HEK293 (cell line): ENCODE measurements around the gene TRNT1.

Source experiments
- GFI1B ChIP-seq: fragments of 450-650 bp; formaldehyde crosslinking; IDR thresholded peaks from 2 replicates; pipeline ENCODE4 v1.5.1; 2016; ENCODE audit warnings: missing biosample characterization, missing genetic modification characterization
- GLIS2 ChIP-seq: fragments of 450-650 bp; formaldehyde crosslinking; IDR thresholded peaks from 2 replicates; pipeline ENCODE4 v1.5.1; 2016; ENCODE audit warnings: missing biosample characterization, missing genetic modification characterization
- PBX3 ChIP-seq: sonication (generic); formaldehyde crosslinking; IDR thresholded peaks from 2 replicates; pipeline ENCODE4 v1.8.1; 2022; ENCODE audit warnings: mild to moderate bottlenecking, moderate library complexity, missing genetic modification reagents
- ZBTB26 ChIP-seq: fragments of 450-650 bp; formaldehyde crosslinking; optimal IDR thresholded peaks from 2 replicates; pipeline ENCODE3; 2016; ENCODE audit warnings: missing biosample characterization, mild to moderate bottlenecking, missing genetic modification characterization
- ZNF133 ChIP-seq: fragments of 450-650 bp; formaldehyde crosslinking; IDR thresholded peaks from 2 replicates; pipeline ENCODE4 v1.5.1; 2016; ENCODE audit warnings: missing biosample characterization, missing genetic modification characterization
- ZNF146 ChIP-seq: fragments of 450-650 bp; formaldehyde crosslinking; IDR thresholded peaks from 2 replicates; pipeline ENCODE4 v1.5.1; 2016; ENCODE audit warnings: missing biosample characterization, missing genetic modification characterization
- ZNF169 ChIP-seq: fragments of 450-650 bp; formaldehyde crosslinking; IDR thresholded peaks from 2 replicates; pipeline ENCODE4 v1.5.1; 2016; ENCODE audit warnings: missing biosample characterization, missing genetic modification characterization
- ZNF174 ChIP-seq: fragments of 450-650 bp; formaldehyde crosslinking; IDR thresholded peaks from 2 replicates; pipeline ENCODE4 v1.5.0; 2017; ENCODE audit warnings: missing biosample characterization, mild to moderate bottlenecking, missing genetic modification characterization
- ZNF19 ChIP-seq: fragments of 450-650 bp; formaldehyde crosslinking; IDR thresholded peaks from 2 replicates; pipeline ENCODE4; 2016; ENCODE audit warnings: missing biosample characterization, missing genetic modification characterization, low read depth
- ZNF2 ChIP-seq: fragments of 450-650 bp; formaldehyde crosslinking; IDR thresholded peaks from 2 replicates; pipeline ENCODE4 v1.5.1; 2016; ENCODE audit warnings: missing biosample characterization, missing genetic modification characterization
- ZNF362 ChIP-seq: fragments of 450-650 bp; formaldehyde crosslinking; IDR thresholded peaks from 2 replicates; pipeline ENCODE4 v1.5.1; 2016; ENCODE audit warnings: missing biosample characterization, missing genetic modification characterization
- ZNF37A ChIP-seq: fragments of 450-650 bp; IDR thresholded peaks from 2 replicates; pipeline ENCODE4 v1.5.1; 2018; ENCODE audit warnings: missing biosample characterization, missing genetic modification characterization
- ZNF423 ChIP-seq: fragments of 450-650 bp; formaldehyde crosslinking; IDR thresholded peaks from 2 replicates; pipeline ENCODE4 v1.5.1; 2016; ENCODE audit warnings: missing biosample characterization, missing genetic modification characterization
- ZNF433 ChIP-seq: fragments of 450-650 bp; formaldehyde crosslinking; IDR thresholded peaks from 2 replicates; pipeline ENCODE4 v1.5.1; 2016; ENCODE audit warnings: missing biosample characterization, missing genetic modification characterization, low read depth
- ZNF501 ChIP-seq: fragments of 450-650 bp; formaldehyde crosslinking; IDR thresholded peaks from 2 replicates; pipeline ENCODE4 v1.5.1; 2016; ENCODE audit warnings: missing biosample characterization, missing genetic modification characterization
- ZNF521 ChIP-seq: fragments of 450-650 bp; formaldehyde crosslinking; IDR thresholded peaks from 2 replicates; pipeline ENCODE4 v1.5.1; 2017; ENCODE audit warnings: missing biosample characterization, mild to moderate bottlenecking, missing genetic modification characterization
- ZNF571 ChIP-seq: fragments of 450-650 bp; formaldehyde crosslinking; IDR thresholded peaks from 2 replicates; pipeline ENCODE4 v1.5.0; 2017; ENCODE audit warnings: missing biosample characterization, missing genetic modification characterization
- ZNF629 ChIP-seq: fragments of 450-650 bp; formaldehyde crosslinking; IDR thresholded peaks from 2 replicates; pipeline ENCODE4 v1.5.1; 2017; ENCODE audit warnings: missing biosample characterization, missing genetic modification characterization
- ZNF704 ChIP-seq: fragments of 450-650 bp; formaldehyde crosslinking; IDR thresholded peaks from 2 replicates; pipeline ENCODE4 v1.5.1; 2016; ENCODE audit warnings: missing biosample characterization, missing genetic modification characterization
- ZNF791 ChIP-seq: fragments of 450-650 bp; formaldehyde crosslinking; IDR thresholded peaks from 2 replicates; pipeline ENCODE4 v1.5.1; 2016; ENCODE audit warnings: missing biosample characterization, missing genetic modification characterization
- ZSCAN23 ChIP-seq: fragments of 450-650 bp; formaldehyde crosslinking; IDR thresholded peaks from 2 replicates; pipeline ENCODE4 v1.5.1; 2016; ENCODE audit warnings: missing biosample characterization, missing genetic modification characterization
- TF ChIP-seq, protein P1 (sequence below): fragments of 450-650 bp; formaldehyde crosslinking; IDR thresholded peaks from 2 replicates; pipeline ENCODE4 v1.5.1; 2017; ENCODE audit warnings: missing biosample characterization, missing genetic modification characterization
- TF ChIP-seq, protein P2 (sequence below): fragments of 450-650 bp; formaldehyde crosslinking; IDR thresholded peaks from 2 replicates; pipeline ENCODE4 v1.5.1; 2016; ENCODE audit warnings: missing biosample characterization, missing genetic modification characterization
- TF ChIP-seq, protein P3 (sequence below): fragments of 450-650 bp; formaldehyde crosslinking; IDR thresholded peaks from 2 replicates; pipeline ENCODE4 v1.5.1; 2016; ENCODE audit warnings: missing biosample characterization, missing genetic modification characterization, low read depth
- TF ChIP-seq, protein P4 (sequence below): fragments of 450-650 bp; formaldehyde crosslinking; IDR thresholded peaks from 2 replicates; pipeline ENCODE4 v1.5.1; 2016; ENCODE audit warnings: missing biosample characterization, missing genetic modification characterization

The TRNT1 gene

GRCh38 chr3:3126477-3127431 lies at the start of gene TRNT1 (continued):
- TF ChIP-seq ZNF362 (tag by site-specific recombination) (no peak), ZNF629 (tag by site-specific recombination) (peak; percentile 97), ZNF133 (tag by site-specific recombination) (0 out of 2 replicates have a peak, but pooled peaks have one; percentile 19), ZNF433 (no peak), ZNF571 (no peak), ZNF19 (no peak), GFI1B (no peak), ZNF2 (peak; percentile 54; the same call in 1 of the 2 replicates), ZNF174 (tag by site-specific recombination) (no peak), GLIS2 (tag by site-specific recombination) (peak; percentile 85), ZNF791 (tag by site-specific recombination) (no peak), ZNF521 (tag by site-specific recombination) (no peak), ZNF423 (peak; percentile 82), ZNF704 (tag by site-specific recombination) (peak; percentile 82), PBX3 (CRISPR knock-in tag) (no peak), ZNF37A (tag by site-specific recombination) (no peak), ZNF501 (tag by site-specific recombination) (peak; percentile 90), ZNF169 (tag by site-specific recombination) (no peak), ZNF146 (tag by site-specific recombination) (no peak), ZSCAN23 (no peak), ZBTB26 (peak; percentile 99)
- TF ChIP-seq, protein P1, sequence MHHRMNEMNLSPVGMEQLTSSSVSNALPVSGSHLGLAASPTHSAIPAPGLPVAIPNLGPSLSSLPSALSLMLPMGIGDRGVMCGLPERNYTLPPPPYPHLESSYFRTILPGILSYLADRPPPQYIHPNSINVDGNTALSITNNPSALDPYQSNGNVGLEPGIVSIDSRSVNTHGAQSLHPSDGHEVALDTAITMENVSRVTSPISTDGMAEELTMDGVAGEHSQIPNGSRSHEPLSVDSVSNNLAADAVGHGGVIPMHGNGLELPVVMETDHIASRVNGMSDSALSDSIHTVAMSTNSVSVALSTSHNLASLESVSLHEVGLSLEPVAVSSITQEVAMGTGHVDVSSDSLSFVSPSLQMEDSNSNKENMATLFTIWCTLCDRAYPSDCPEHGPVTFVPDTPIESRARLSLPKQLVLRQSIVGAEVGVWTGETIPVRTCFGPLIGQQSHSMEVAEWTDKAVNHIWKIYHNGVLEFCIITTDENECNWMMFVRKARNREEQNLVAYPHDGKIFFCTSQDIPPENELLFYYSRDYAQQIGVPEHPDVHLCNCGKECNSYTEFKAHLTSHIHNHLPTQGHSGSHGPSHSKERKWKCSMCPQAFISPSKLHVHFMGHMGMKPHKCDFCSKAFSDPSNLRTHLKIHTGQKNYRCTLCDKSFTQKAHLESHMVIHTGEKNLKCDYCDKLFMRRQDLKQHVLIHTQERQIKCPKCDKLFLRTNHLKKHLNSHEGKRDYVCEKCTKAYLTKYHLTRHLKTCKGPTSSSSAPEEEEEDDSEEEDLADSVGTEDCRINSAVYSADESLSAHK = no peak; the same call in 1 of the 2 replicates
- TF ChIP-seq, protein P2, sequence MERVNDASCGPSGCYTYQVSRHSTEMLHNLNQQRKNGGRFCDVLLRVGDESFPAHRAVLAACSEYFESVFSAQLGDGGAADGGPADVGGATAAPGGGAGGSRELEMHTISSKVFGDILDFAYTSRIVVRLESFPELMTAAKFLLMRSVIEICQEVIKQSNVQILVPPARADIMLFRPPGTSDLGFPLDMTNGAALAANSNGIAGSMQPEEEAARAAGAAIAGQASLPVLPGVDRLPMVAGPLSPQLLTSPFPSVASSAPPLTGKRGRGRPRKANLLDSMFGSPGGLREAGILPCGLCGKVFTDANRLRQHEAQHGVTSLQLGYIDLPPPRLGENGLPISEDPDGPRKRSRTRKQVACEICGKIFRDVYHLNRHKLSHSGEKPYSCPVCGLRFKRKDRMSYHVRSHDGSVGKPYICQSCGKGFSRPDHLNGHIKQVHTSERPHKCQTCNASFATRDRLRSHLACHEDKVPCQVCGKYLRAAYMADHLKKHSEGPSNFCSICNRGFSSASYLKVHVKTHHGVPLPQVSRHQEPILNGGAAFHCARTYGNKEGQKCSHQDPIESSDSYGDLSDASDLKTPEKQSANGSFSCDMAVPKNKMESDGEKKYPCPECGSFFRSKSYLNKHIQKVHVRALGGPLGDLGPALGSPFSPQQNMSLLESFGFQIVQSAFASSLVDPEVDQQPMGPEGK = peak; percentile 91
- TF ChIP-seq, protein P3, sequence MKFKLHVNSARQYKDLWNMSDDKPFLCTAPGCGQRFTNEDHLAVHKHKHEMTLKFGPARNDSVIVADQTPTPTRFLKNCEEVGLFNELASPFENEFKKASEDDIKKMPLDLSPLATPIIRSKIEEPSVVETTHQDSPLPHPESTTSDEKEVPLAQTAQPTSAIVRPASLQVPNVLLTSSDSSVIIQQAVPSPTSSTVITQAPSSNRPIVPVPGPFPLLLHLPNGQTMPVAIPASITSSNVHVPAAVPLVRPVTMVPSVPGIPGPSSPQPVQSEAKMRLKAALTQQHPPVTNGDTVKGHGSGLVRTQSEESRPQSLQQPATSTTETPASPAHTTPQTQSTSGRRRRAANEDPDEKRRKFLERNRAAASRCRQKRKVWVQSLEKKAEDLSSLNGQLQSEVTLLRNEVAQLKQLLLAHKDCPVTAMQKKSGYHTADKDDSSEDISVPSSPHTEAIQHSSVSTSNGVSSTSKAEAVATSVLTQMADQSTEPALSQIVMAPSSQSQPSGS (tag by site-specific recombination) = peak; percentile 99
- TF ChIP-seq, protein P4, sequence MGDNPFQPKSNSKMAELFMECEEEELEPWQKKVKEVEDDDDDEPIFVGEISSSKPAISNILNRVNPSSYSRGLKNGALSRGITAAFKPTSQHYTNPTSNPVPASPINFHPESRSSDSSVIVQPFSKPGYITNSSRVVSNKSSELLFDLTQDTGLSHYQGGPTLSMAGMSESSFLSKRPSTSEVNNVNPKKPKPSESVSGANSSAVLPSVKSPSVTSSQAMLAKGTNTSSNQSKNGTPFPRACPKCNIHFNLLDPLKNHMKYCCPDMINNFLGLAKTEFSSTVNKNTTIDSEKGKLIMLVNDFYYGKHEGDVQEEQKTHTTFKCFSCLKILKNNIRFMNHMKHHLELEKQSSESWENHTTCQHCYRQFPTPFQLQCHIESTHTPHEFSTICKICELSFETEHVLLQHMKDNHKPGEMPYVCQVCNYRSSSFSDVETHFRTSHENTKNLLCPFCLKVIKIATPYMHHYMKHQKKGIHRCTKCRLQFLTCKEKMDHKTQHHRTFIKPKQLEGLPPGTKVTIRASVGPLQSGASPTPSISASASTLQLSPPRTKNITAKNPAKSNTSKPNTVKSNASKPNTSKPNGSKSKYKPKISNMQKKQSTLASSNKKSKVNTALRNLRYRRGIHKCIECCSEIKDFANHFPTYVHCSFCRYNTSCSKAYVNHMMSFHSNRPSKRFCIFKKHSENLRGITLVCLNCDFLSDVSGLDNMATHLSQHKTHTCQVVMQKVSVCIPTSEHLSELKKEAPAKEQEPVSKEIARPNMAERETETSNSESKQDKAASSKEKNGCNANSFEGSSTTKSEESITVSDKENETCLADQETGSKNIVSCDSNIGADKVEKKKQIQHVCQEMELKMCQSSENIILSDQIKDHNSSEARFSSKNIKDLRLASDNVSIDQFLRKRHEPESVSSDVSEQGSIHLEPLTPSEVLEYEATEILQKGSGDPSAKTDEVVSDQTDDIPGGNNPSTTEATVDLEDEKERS = 0 out of 2 replicates have a peak, but pooled peaks have one; percentile 10
